Measurements from ENCODE around the gene ABCC1. TPM values are rescaled to one million over a fixed set of nuclear protein-coding genes. Genes with fewer than 3 reads are reported as not detected.
A peak's percentile ranks its signal among the peaks of the same experiment; 100 is the strongest.

ABCC1 gene
- total RNA-seq, 2 experiments from 2014 or later: 42.9 to 44.8 TPM

- ATAC-seq (ENCODE audit: poor library complexity) (no peak), DNase-seq (no peak)
- Histone ChIP-seq H3K4me3 (ENCODE audit: low read length) (no peak overlapping the region), H3K36me3 (ENCODE audit: insufficient read depth, low read length) (peaks cover 72% of the 10 kb centered on the region), H3K9me3 (ENCODE audit: control insufficient read depth in 1 of 2, insufficient read depth in 1 of 2, low read length in 2 of 2) (no peaks in the 10 kb centered on the region), H3K27ac (ENCODE audit: low read depth in 1 of 2, low read length in 2 of 2) (no peak overlapping the region), H3K27me3 (ENCODE audit: control insufficient read depth in 1 of 2, insufficient read depth in 2 of 2, low read length in 2 of 2) (no peaks in the 10 kb centered on the region), H3K4me1 (ENCODE audit: insufficient read depth, low read length) (peaks cover 24% of the 10 kb centered on the region)
- no peak for TF ChIP-seq CTCF (IDR thresholded peaks at IDR 0.05)
- CTCF ChIA-PET: no interaction called here
- Mint-ChIP-seq H3K36me3 (ENCODE audit: low read depth) (peaks cover 67% of the 10 kb centered on the region), H3K9me3 (no peaks in the 10 kb centered on the region), H3K4me1 (ENCODE audit: low read depth) (peaks cover 20% of the 10 kb centered on the region), H3K27ac (no peak overlapping the region), H3K27me3 (no peaks in the 10 kb centered on the region), H3K4me3 (no peak overlapping the region)
- intact Hi-C loops (cut with DNase I, micrococcal nuclease): no loop called here
- POLR2A ChIA-PET: no interaction called here
Observed at GRCh38 chr16:16059895-16060590, 110.6 kb downstream of the ABCC1 start.

DNA sequence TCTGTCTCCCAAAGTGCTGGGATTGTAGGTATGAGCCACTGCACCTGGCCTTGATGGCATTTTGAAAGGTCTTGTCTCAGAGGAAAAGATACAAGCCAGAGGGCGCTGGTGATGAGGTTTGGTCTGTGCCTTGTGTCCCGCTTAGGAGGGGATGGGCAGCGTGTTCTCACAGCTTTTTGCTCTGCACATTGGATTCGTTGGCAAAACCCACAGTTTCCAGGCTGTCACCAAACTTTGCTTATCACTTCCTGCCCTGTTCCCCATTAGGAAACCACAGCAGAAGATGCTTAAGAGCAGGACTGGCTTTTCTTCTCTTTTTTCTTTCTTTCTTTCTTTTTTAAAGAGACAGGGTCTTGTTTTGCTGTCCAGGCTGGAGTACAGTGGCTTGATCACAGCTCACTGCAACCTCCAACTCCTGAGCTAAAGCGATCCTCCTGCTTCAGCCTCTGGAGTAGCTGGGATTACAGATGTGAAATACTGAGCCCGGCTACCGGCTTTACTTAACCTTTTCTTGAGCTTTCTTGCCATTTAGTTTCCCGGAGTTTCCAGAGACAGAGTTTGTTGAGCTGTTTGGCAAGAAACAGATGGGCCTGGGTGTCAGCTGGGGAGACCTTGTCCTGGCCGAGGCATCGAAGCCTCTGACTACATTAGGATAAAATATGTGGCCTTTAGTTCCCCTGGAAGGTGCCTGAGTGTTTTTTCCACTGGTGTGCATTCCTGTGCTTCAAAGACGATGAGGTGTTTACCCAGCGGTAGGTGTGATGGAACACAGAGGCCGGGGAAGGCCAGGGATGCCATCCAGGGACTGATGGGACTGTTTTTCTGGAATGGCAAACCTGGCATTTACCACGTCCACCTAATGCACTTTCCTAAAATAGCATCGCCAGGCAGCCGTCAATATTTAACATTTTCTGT is 112.9 kb downstream of the ABCC1 start:
- ATAC-seq (ENCODE audit: poor library complexity): peak; percentile 34
- Mint-ChIP-seq H3K36me3 (ENCODE audit: low read depth) (peaks cover 63% of the 10 kb centered on the region), H3K27me3 (no peaks in the 10 kb centered on the region), H3K4me3 (no peak overlapping the region), H3K27ac (peak overlapping the region; percentile 20), H3K9me3 (no peaks in the 10 kb centered on the region), H3K4me1 (ENCODE audit: low read depth) (peaks cover 20% of the 10 kb centered on the region)
- Histone ChIP-seq H3K9me3 (ENCODE audit: control insufficient read depth in 1 of 2, insufficient read depth in 1 of 2, low read length in 2 of 2) (no peaks in the 10 kb centered on the region), H3K4me3 (ENCODE audit: low read length) (no peak overlapping the region), H3K27ac (ENCODE audit: low read depth in 1 of 2, low read length in 2 of 2) (no peak overlapping the region), H3K36me3 (ENCODE audit: insufficient read depth, low read length) (peaks cover 55% of the 10 kb centered on the region), H3K27me3 (ENCODE audit: control insufficient read depth in 1 of 2, insufficient read depth in 2 of 2, low read length in 2 of 2) (no peaks in the 10 kb centered on the region), H3K4me1 (ENCODE audit: insufficient read depth, low read length) (peaks cover 24% of the 10 kb centered on the region)
- DNase-seq: peak in 4 of 14 experiments; percentile 2 to 40 (median 34)
- no peak for TF ChIP-seq CTCF (IDR thresholded peaks at IDR 0.05)
- intact Hi-C loops (cut with DNase I, micrococcal nuclease): no loop called here
- ChIA-PET POLR2A (no interaction called here), CTCF (no interaction called here)

DNA sequence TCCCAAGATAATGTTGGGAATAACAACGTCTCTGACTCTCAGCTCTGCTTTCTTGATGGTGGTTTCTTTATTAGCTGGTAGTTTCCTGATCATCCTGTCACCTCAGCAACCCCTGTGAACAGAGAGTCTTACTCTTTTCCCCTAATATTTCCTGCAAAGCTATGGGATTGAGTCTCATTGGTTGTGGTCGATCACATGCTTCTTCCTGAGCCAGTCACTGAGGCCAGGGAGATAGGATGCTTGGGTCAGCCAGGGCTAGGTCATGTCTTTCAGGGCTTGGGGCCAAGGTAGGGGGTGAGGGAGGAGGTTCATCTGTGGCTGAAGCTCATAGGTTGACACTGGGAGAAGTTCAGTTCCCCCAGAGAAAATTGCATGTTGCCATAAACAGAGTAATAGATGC is 114.3 kb downstream of the ABCC1 start:
- ChIA-PET POLR2A (no interaction called here), CTCF (no interaction called here)
- Mint-ChIP-seq H3K36me3 (ENCODE audit: low read depth) (peaks cover 63% of the 10 kb centered on the region), H3K27me3 (no peaks in the 10 kb centered on the region), H3K27ac (peak overlapping the region; percentile 19), H3K4me1 (ENCODE audit: low read depth) (peaks cover 20% of the 10 kb centered on the region), H3K9me3 (no peaks in the 10 kb centered on the region), H3K4me3 (no peak overlapping the region)
- Histone ChIP-seq H3K36me3 (ENCODE audit: insufficient read depth, low read length) (peaks cover 54% of the 10 kb centered on the region), H3K4me1 (ENCODE audit: insufficient read depth, low read length) (peaks cover 24% of the 10 kb centered on the region), H3K9me3 (ENCODE audit: control insufficient read depth in 1 of 2, insufficient read depth in 1 of 2, low read length in 2 of 2) (no peaks in the 10 kb centered on the region), H3K27me3 (ENCODE audit: control insufficient read depth in 1 of 2, insufficient read depth in 2 of 2, low read length in 2 of 2) (no peaks in the 10 kb centered on the region), H3K4me3 (ENCODE audit: low read length) (no peak overlapping the region), H3K27ac (ENCODE audit: low read depth in 1 of 2, low read length in 2 of 2) (no peak overlapping the region)
- intact Hi-C loops (cut with DNase I, micrococcal nuclease): no loop called here
- DNase-seq (no peak), ATAC-seq (ENCODE audit: poor library complexity) (no peak)
- no peak for TF ChIP-seq CTCF (IDR thresholded peaks at IDR 0.05)

All from CD4-positive, alpha-beta T cell (primary cell).